CMK (cell line): ENCODE data around the gene SDK1.
"Not testable (repeated sequence)": the region's sequence is repeated elsewhere in the genome, so short reads cannot be mapped to it uniquely, and the experiment has no call there.

ENCODE experiments used
- DNase-seq: peaks from one replicate; pipeline ENCODE4 v3.0.0-alpha.2; 2010; ENCODE audit warnings: low read depth

Gene SDK1

GRCh38 chr7:4204513-4205165, 903.6 kb downstream of the SDK1 start:
- DNase-seq, result no peak

DNA sequence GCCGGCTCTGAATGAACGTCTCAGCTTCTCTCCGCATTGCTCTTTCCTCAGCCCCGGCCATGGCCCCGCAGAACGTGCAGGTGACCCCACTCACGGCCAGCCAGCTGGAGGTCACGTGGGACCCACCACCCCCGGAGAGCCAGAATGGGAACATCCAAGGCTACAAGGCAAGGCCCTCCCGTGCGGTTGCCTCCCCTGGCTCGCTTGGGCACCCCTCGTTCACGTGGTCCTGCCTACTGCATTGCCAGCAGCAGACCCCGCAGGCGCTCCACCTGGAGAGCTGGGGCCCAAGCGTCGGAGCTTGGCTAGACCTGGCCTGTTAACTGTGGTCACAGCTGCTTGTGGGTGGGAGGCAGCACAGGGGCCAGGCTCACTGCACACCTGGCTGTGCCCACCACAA, 904.8 kb downstream of the SDK1 start:
- no peak for DNase-seq

GRCh38 chr7:4207011-4207410, 906.0 kb downstream of the SDK1 start:
- no peak for DNase-seq

DNA sequence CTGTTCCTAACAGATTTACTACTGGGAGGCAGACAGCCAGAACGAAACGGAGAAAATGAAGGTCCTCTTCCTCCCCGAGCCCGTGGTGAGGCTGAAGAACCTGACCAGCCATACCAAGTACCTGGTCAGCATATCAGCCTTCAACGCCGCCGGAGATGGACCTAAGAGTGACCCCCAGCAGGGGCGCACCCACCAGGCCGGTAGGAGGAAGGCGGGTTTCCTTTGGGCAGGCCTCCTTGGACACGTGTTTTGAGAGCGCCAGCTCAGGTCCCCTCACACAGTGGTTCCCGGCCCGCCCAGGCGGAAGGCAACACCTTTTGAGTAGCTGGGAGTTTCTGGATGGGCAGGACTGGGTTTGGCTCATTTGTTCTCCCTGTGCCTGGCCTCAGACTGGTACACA, 907.0 kb downstream of the SDK1 start:
- DNase-seq, result no peak

DNA sequence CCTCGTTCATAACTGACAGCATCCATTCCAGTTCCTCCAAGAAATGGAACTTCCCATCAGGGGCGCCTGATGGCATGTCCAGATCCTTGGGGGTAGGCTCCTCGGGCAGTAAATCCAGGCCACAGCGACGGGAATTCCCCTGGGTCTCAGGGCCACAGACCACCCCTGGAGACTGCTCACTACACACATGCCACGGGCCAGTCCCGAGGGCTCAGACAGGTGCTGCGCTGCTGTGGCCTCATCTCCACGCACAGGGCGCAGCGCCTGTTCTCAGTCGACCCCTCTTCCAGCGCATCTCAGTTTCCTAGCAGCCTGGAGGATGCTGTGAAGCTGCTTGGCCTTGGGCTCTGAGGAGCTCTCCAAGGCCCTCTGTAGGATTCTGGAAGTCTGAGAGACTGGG, 907.5 kb downstream of the SDK1 start:
- DNase-seq, result no peak

GRCh38 chr7:4209126-4209525, 908.1 kb downstream of the SDK1 start:
- no peak for DNase-seq

GRCh38 chr7:4209966-4210365, 908.9 kb downstream of the SDK1 start:
- no peak for DNase-seq

- DNase-seq, result no peak
Observed at GRCh38 chr7:4210821-4211220, 909.8 kb downstream of the SDK1 start.

DNA sequence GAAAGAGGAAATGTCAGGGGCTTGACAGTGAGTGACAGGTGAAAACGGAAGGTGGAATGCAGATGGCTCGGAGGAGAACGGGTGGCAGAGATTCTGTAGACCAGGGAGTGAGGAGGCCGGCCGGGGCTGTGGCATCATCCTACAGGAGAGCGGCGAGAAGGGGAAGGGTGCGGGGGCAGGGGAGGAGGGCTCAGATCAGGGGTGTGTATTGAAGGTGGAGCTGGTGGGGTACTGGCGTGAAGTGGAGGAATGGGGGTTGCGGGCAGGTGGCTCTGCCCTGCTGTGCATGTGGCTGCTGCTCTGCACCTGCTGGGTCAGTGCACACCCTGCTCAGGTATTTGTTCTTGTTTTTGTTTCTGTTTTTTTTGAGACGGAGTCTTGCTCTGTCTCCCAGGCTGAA, 910.2 kb downstream of the SDK1 start:
- DNase-seq, result no peak

DNA sequence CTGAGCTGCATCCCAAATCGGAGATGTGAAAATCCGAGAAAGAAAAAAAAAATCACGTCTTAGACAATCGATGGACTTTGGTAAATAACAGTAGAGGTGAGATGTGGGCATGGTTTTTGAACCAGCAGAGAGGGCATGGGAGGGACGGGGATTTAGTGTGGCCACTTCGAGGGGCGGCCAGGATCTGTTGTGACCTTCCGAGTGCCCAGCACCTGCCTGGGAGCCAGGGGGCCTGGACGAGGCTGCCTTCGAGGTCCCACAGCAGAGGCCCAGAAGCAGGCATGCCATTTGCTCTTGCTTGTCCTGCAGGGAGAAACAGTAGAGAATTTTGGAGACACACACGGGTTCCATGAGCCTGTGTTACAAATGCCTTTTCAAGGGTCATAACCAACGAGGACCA, 911.3 kb downstream of the SDK1 start:
- DNase-seq, result no peak

- DNase-seq, result no peak
Observed at GRCh38 chr7:4214291-4215155, 913.5 kb downstream of the SDK1 start.

- no peak for DNase-seq
Observed at GRCh38 chr7:4215176-4215720, 914.2 kb downstream of the SDK1 start.

- no peak for DNase-seq
Observed at GRCh38 chr7:4216016-4216415, 915.0 kb downstream of the SDK1 start.

- not testable (repeated sequence) for DNase-seq
Observed at GRCh38 chr7:4217126-4217660, 916.1 kb downstream of the SDK1 start.

DNA sequence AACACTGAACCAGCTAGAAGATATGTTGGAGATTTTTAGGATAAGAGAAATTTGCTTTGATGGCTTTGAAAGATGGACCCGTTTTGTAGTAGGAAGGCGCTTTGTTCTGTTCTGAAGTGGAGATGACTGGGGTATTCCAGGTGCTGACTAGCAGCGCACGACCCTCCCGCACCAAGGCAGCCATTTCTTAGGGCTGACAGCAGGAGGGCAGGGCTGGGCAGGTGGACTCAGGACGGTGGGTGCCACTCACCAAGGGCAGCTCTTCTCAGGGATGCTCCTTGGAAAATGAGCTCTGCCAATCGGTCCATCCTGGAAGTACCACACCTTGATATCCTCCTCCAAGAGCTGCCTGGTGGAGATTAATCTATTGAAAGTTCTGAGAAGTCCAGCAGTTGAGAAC, 917.4 kb downstream of the SDK1 start:
- no peak for DNase-seq

GRCh38 chr7:4220011-4220410, 919.0 kb downstream of the SDK1 start:
- DNase-seq, result no peak

DNA sequence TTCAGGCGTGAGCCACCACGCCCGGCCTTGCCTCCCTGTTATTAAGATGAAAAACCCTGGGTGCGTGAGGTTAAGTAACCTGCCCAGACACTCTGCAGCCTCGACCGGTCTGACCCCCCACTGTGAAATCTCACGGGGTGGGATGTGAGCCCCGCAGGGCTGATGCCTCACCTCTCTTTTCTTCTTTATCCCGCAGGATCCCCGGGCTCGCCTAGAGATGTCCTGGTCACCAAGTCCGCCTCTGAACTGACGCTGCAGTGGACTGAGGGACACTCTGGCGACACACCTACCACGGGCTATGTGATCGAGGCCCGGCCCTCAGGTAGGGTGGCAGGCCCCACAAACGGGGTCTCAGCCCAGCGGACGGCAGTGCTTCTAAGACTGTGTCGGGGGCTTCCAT, 920.0 kb downstream of the SDK1 start:
- no peak for DNase-seq

DNA sequence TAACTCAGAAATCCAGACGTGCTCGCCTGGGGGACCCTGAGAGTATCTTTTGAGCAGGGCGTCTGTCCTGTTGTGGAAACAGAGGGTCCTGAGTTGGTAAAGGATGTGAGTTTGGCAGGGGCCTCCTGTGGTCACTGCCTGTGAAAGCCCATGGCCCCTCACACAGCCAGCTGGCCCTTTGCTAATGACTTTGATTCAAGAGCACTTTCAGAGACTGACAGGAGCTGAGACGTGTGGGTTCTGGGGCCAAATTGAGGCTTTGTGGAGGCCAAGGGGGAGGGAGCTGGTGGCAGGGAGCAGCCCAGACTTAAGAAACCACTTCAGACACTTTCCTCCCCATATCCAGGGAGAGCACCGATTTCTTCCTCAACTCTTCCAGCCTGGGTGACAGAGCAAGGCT, 921.6 kb downstream of the SDK1 start:
- no peak for DNase-seq

GRCh38 chr7:4225361-4225771, 924.3 kb downstream of the SDK1 start:
- DNase-seq, result no peak

- no peak for DNase-seq
Observed at GRCh38 chr7:4225881-4226523, 925.0 kb downstream of the SDK1 start.

GRCh38 chr7:4226524-4226882, 925.5 kb downstream of the SDK1 start:
- no peak for DNase-seq

DNA sequence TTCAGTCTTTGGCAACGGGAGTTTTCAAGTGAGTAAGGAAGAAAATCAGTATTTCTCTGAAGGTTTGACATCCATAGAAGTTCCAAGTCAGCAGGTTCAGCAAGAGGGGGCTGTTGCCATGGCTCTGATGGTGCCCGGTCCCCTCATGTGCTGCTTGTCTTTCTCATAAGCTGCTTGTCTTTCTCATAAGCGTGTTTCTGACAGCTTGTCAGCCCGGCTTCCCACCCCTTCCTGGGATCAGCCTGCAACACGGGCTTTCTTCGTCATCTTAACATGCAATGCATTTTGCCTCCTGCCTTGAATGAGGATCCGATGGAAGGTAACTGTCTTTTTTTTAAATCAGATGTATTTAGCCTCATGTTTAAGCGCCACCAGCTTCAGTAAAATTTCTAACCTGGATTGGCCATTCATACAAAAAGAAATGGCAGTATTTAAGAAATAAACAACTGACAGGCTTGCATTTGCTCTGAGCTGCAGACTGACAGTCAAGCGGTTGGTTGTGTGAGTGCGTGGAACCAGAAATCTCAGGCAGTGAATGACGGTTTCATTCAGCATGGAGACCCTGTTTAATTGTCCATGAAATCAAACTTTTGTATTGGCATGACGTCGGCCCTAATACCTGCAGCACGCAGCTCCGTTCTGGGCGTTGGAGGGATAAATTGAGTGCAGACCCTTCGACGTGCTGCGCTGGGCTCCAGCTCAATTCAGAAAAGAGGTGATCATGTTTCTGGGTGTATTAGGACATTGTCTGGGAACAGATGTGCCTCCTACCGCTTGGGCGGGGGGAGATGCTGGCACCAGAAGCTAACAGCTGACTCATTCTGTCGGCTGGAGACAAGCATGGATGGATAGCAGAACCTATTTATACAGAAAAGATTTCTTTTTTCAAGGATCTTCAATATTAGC, 926.3 kb downstream of the SDK1 start:
- DNase-seq, result no peak
